H7 (cell line): ENCODE data around the gene GARIN5A. TPM values are rescaled to one million over a fixed set of nuclear protein-coding genes. Genes with fewer than 3 reads are reported as not detected.

Experiments used
- DNase-seq: peaks from one replicate; pipeline ENCODE4 v3.0.0; 2012
- H3K27me3 ChIP-seq: 2 replicates; pipeline ENCODE4 v1.6.0; 2011; ENCODE audit warnings: mild to moderate bottlenecking, low read length; ENCODE audit not compliant: control insufficient read depth, insufficient read depth
- H3K36me3 ChIP-seq: replicated peaks from 2 replicates; pipeline ENCODE4 v1.5.1; 2011; ENCODE audit warnings: low read length; ENCODE audit not compliant: control insufficient read depth, insufficient read depth
- H3K4me3 ChIP-seq: 2 replicates; pipeline ENCODE4 v1.5.1; 2011; ENCODE audit warnings: low read depth, mild to moderate bottlenecking, control low read depth, low read length, moderate library complexity; ENCODE audit not compliant: insufficient read depth
- total RNA-seq: library from RNA; depleted of rRNA; stranded (reverse); fragments of >200 nt; shearing (Covaris generic); gene quantifications from 2 replicates; pipeline ENCODE4 v1.2.3, GENCODE V29; 2014; rRNA removed

Gene GARIN5A
- total RNA-seq, 1 experiment from 2014 or later: 4.5 TPM

DNA sequence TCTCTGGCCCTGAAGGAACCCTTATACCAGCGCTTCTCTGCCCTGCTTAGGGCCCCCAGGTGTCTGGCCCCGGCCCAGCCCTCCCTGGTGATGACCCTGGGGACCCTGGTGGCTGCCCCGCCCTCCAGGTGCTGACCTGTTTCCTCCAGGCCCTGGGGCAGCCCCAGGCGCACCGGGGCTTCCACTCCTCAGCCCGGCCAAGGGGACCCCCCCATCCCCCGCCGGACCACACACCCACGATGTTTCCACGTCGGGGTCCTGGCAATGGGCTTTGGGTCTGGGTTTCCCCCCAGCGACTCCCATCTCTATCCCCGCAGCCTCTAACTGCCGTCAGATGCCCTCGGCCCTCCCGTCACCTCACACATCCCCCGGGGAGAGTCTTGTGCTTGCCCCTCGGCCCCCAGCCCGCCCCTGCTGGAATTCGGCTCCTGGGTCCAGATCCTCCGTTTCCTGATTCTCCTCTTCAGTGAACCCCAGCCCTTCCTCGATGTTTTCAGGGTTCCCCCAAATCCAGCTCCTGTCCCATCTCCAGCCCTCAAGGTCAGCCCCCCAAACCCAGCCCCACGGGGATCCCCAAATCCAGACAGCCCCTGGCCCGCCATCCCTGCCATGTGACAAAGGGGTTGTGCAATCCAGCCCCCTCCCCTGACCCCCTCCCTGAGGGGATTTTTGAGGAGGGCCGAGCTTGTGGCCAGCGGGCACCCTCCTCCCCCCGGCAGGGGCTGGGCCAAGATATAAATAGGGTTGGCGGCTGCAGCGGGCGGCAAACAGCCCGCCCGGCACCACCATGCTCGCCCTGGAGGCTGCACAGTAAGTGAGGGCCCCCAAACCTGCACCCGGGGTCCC is 58.2 kb downstream of the GARIN5A start, which contains the start of gene SPIB:
TSS of gene SPIB (plus strand) at position 763 of the 846 bp plus-strand sequence. CDS start at position 788, 25 bp downstream.
- peak; percentile 88 for DNase-seq
- Histone ChIP-seq H3K36me3 (peaks cover 4% of the 10 kb centered on the region), H3K27me3 (peaks cover 8% of the 10 kb centered on the region), H3K4me3 (peak within 1 kb of the TSS; percentile 58)

GRCh38 chr19:50417111-50418081 is 59.3 kb downstream of the GARIN5A start:
- Histone ChIP-seq H3K4me3 (no peak overlapping the region), H3K36me3 (peaks cover under 1% of the 10 kb centered on the region), H3K27me3 (peaks cover 8% of the 10 kb centered on the region)
- peak; percentile 77 for DNase-seq

Other genes with a start within 250 kb of the GARIN5A start
- 0.14 and 0.37 TPM in 2 replicates for gene KCNC3, start 147.5 kb downstream of the GARIN5A start, total RNA-seq
- 0.44 and 0.59 TPM in 2 replicates for gene NAPSA, start 111.2 kb downstream of the GARIN5A start, total RNA-seq
- gene NR1H2, start 100.4 kb downstream of the GARIN5A start, total RNA-seq: 73.7 and 90.1 TPM in 2 replicates
- gene POLD1, start 92.5 kb downstream of the GARIN5A start, total RNA-seq: 167 and 185 TPM in 2 replicates
- 0.81 and 8.8 TPM in 2 replicates for gene SPIB, start 57.9 kb downstream of the GARIN5A start, total RNA-seq
- 0.24 and 0.55 TPM in 2 replicates for gene MYBPC2, start 44.0 kb downstream of the GARIN5A start, total RNA-seq
- gene EMC10, start 341 bp downstream of the GARIN5A start, total RNA-seq: 146 and 166 TPM in 2 replicates
- gene JOSD2, start 34.3 kb upstream of the GARIN5A start, total RNA-seq: 4.7 and 4.9 TPM in 2 replicates
- gene ASPDH, start 37.1 kb upstream of the GARIN5A start, total RNA-seq: not detected in 2 replicates
- 2.4 and 3.5 TPM in 2 replicates for gene LRRC4B, start 91.6 kb upstream of the GARIN5A start, total RNA-seq
- gene SYT3, start 163.0 kb upstream of the GARIN5A start, total RNA-seq: 0.66 and 1.8 TPM in 2 replicates
- 7.8 and 8.0 TPM in 2 replicates for gene C19orf81, start 172.6 kb upstream of the GARIN5A start, total RNA-seq
- 0.35 and 0.67 TPM in 2 replicates for gene SHANK1, start 243.0 kb upstream of the GARIN5A start, total RNA-seq
- 4.7 and 7.1 TPM in 2 replicates for gene CLEC11A, start 246.5 kb upstream of the GARIN5A start, total RNA-seq